ENCODE data around the gene TBCC.

DNA sequence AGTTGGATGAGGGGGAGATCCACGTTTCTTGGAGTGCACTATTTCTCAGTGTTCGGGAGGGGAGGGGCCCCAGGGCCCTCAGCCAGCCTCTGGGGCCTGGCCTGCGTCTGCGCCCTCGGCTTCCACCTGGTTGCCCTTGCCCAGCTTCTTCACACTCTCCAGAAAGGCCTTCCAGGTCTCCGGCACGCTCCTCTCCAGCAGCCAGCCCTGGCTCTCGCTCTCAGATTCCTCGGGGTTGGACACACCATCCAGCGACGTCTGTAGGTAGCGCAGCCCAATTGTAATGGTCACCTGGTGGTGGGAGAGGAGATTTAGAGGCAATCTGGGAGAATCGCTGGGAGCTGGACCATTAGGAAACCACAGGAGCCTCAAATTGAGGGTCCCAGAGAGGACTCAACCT lies 47.7 kb downstream of the TBCC start:
- no peak for TF ChIP-seq POLR2A (IDR thresholded peaks at IDR 0.05)
- TF ChIP-seq, protein P1, sequence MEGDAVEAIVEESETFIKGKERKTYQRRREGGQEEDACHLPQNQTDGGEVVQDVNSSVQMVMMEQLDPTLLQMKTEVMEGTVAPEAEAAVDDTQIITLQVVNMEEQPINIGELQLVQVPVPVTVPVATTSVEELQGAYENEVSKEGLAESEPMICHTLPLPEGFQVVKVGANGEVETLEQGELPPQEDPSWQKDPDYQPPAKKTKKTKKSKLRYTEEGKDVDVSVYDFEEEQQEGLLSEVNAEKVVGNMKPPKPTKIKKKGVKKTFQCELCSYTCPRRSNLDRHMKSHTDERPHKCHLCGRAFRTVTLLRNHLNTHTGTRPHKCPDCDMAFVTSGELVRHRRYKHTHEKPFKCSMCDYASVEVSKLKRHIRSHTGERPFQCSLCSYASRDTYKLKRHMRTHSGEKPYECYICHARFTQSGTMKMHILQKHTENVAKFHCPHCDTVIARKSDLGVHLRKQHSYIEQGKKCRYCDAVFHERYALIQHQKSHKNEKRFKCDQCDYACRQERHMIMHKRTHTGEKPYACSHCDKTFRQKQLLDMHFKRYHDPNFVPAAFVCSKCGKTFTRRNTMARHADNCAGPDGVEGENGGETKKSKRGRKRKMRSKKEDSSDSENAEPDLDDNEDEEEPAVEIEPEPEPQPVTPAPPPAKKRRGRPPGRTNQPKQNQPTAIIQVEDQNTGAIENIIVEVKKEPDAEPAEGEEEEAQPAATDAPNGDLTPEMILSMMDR (IDR thresholded peaks at IDR 0.05), result no peak

Data from heart left ventricle (tissue), 13 donors.